CD4-positive, alpha-beta T cell treated with Interleukin-21 for 1 hour (primary cell): ENCODE measurements around the gene ELOB.

ENCODE experiments used
- DNase-seq: peaks from one replicate; pipeline ENCODE4 v3.0.0-alpha.2; 2020

ELOB gene

DNA sequence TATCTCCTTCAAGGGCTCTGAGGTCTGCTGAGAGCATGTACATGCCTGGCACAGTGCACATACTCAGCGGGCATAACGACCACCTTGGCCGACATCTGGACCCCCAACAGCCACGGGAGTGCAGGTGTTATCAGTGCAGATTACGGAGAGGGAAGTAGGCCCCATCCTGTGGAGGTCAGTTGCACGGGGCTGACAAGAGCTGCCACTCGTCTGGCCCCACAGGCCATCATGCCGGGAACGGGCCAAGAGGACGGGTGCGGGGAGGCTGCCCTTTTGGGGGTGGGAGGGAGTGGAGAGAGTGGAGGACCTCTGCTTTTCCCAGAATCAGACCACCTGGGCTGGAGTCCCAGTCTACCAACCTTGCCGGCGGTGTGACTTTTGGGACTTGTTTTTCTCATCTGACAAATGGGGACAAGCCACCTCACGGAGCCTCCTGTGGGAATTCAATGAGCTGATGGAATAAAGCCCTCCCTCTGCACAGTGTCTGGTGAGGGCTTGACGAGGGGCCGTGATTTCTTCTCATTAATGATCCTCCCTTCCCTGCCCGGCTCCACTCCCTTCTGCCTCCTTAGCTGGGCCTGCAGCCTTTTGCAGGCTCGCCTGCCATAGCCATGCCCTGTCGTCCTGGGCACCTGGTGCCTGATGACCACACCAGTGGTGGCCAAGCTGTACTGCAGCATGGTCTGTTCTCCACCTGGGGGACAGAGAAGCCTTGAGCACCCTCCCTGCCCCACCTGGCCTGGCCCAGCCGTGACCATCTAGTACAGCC is 5.7 kb upstream of the ELOB start:
- no peak for DNase-seq

DNA sequence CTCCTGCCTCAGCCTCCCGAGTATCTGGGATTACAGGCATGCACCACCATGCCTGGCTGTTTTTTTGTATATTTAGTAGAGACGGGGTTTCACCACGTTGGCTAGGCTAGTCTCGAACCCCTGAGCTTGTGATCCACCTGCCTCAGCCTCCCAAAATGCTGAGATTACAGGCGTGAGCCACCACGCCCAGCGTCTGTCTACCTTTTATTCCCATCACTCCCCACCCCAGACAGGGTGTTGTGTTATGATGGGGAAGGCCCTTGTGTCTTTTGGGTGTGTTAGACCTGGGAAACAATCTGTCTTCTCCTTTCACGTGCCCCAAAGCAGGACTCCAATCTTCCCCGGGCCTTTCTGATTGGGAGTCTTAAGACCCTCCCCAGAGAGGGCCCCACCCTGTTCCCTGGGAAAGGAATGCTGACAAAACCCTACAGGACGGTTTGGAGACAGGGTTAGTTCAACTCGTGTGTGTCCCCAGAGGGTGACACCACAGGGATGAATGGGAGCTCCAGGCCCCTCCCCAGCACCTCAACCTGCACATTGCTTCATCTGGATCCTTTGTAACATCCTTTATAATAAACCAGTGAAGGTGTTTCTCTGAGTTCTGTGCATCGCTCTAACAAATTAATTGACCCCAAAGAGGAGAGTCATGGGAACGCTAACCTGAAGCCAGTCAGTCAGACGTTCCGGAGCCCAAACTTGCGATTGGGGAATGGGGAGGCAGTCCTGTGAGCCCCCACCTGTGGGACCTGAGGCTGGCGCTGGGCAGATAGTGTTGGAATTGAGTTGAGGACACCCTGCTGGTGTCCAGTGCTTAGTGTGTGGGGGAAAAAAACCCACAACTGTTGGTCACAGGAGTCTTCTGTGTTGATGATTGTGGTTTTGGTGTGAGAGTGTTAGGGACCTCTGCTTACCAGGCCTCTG is 3.2 kb upstream of the ELOB start:
- no peak for DNase-seq

GRCh38 chr16:2779151-2779920 is 2.3 kb upstream of the ELOB start:
- DNase-seq = no peak

GRCh38 chr16:2778630-2778958 is 1.5 kb upstream of the ELOB start:
- DNase-seq = no peak

- DNase-seq = peak; percentile 60
Observed at GRCh38 chr16:2777903-2778629, 986 bp upstream of the ELOB start.

GRCh38 chr16:2776500-2777139 is 460 bp downstream of the ELOB start:
- DNase-seq = peak; percentile 43

- DNase-seq = no peak
Observed at GRCh38 chr16:2775765-2776499, 1.1 kb downstream of the ELOB start.

GRCh38 chr16:2775131-2775716 is 1.9 kb downstream of the ELOB start:
- no peak for DNase-seq

GRCh38 chr16:2774161-2774891 is 2.8 kb downstream of the ELOB start:
- no peak for DNase-seq

GRCh38 chr16:2773188-2773968 is 3.7 kb downstream of the ELOB start:
- DNase-seq = no peak

DNA sequence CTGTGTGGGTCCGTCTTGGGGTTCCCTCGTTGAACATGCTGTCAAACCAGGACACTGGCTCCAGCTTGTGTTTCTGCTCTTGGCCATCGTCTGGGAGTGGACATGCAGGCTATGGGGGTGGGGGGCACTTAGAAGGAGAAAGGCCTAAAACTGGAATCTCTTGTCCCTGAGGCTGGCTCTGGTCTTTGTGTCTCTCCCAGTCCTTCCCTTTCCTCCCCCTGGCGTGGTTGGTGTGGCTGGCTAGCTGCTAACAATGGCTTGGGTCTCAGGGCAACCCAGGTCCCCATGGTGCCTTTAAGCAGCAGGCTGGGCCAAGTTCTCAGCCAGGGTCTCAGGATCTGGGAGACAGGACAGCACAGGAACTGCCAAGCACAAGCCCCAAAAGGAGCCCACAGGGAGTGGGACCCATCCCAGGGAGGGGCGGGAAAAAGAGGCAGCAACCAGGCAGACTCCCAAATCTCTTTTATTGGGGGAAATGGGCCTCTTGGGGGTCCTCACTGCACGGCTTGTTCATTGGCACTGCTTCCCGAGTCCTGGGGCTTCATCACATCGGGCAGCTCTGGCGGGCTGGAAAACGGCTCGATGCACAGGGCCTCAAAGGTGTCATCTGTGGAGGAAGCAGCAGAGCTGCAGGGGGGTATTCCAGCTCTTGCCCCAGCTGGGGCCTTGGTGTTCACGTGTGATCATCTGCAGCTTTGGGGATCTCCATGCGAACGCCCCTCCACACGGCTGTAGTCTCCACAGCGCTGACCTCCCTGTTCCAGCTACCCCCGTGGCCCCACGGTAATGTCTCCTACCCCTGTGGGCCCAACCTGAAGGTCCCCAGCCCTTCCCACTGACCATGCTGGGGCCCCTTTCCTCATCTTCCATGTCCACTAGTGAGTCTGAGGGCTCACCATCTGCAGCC is 5.3 kb downstream of the ELOB start:
- no peak for DNase-seq

DNA sequence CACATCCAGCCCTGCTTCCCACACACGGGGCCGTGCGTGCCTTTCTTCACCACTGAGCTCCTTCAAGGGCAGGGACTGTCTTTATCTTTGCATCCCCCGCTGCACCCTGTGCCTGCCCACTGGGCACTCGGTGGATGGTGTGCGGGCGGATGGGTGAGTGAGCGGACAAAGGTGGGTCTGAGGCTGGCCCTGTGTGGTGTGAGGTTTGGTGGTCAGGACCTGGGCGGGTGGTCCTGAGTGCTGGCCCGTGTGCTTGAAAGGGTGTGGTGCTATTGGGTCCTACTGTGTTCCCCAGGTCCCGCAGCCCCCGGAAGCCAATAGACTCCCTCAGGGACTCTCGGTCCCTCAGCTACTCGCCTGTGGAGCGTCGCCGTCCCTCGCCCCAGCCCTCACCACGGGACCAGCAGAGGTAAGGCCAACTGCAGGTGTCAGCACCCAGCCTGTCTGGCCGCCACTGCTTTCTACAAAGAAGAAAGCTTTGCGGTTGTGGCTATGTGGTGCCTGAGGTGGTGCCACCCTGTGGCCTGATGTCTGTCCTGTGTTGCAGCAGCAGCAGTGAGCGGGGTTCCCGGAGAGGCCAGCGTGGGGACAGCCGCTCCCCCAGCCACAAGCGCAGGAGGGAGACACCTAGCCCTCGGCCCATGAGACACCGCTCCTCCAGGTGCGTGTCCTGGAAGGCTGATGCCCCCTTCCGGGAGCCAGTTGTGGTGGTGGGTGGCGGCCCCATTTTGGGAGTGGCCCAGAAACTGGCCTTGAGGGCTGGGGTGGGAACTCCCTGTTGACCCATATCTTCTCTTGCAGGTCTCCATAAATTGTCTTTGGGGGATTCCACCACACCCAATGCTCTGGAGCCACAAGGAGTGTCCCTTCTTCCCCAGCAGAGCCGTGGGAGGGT is 6.8 kb downstream of the ELOB start:
- peak; percentile 37 for DNase-seq

GRCh38 chr16:2769675-2770056 is 7.4 kb downstream of the ELOB start:
- DNase-seq = no peak

- DNase-seq = no peak
Observed at GRCh38 chr16:2769100-2769529, 8.0 kb downstream of the ELOB start.

DNA sequence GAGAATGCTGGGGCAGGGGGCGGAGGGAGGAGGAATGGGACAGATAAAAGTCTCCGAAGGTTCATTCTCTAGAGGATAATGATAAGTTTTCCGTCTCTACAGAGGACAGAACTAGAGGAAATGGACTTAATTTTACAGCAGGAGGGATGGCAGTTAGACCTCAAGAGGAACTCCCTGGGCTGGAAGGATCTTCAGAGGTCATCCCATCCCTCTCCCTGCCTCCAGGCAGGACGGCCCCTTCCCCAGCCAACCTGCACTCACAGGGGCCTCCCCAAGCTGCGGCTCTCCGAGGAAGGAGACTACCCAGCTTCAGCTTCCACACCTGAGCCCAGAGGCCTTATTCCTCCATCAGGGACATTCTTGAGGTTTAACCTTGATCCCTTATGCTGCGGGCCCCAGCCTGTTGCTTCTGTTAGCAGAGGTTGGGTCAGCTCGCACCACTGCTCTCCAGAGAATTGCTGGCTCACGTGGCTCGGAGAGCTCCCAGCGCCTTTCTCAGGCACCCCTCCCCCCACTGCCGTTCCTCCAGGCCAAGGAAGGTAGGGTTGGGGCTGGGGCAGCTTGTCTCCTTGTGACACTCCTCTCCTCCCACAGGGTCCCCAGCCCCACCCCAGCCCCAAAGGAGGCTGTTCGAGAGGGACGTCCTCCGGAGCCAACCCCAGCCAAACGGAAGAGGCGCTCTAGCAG is 8.5 kb downstream of the ELOB start:
- DNase-seq = no peak

- no peak for DNase-seq
Observed at GRCh38 chr16:2767891-2768290, 9.2 kb downstream of the ELOB start.
